ENCODE results near the gene GCLC. TPM values are rescaled to one million over a fixed set of nuclear protein-coding genes. Genes with fewer than 3 reads are reported as not detected.

Gene GCLC
- total RNA-seq, 1 donor from 2014 or later, result 28.6 TPM

DNA sequence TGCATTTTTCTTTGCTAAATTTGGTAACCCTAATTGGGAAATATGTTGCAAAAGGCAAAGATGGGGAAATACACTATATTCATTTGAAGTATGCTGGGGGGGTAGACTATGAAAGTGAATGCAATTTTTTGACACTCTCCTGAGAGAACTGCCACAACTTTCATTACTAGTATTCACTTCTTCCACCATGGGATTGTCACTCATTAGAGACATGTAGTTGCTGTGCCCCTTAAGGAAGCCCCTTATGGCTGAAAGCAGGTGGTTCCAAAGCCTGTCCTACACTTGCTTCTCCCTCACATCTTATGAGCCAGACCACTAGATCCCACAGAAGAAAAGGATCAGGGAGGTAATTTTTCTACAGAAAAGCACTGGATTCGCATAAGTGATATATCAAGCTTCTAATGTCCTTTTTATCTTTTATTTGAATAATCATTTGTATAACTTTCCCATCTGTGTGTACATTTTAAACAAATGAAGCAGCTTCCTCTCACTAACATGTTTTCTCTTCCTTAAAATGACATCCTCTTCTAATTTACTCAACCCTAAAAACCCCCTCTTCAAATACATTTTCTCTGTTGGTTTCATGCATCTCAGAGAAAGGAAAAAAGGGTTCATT is 83.8 kb downstream of the GCLC start:
- intact Hi-C loops (cut with micrococcal nuclease), result no loop called here

DNA sequence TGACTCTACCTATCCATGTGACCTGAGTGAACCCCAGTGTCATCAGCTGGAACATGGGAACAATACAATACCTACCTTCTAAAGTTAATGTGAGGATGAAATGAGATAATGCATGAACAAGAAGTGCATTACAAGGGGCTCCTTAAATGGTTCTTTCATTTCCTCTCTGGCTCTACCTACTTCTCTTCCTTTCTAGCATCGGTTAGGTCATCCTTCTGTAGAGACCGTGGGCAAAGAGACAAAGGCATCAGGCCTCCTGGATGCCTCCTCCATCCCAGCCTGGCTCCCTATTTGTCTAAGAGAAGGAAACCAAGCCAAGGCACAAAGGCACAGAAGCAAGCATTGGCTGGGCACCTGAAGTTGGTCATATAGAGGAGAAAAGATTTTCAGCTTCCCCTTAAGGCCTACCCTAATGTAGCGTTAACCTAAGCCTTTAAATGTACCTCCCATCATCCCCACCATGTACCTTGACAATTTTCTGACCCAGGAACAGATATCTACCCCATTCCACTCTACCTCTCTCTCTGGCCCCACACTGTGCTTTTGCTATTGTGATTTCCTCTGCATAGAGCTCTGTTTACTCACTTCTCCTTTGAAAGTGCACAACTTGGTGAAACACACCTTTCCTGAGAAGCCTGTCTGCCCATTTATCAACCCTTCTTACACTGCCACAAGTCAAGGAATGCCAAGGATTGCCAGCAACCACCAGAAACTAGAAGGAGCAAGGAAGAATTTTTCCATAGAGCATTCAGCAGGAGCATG is 86.6 kb downstream of the GCLC start:
- intact Hi-C loops (cut with micrococcal nuclease), result no loop called here

DNA sequence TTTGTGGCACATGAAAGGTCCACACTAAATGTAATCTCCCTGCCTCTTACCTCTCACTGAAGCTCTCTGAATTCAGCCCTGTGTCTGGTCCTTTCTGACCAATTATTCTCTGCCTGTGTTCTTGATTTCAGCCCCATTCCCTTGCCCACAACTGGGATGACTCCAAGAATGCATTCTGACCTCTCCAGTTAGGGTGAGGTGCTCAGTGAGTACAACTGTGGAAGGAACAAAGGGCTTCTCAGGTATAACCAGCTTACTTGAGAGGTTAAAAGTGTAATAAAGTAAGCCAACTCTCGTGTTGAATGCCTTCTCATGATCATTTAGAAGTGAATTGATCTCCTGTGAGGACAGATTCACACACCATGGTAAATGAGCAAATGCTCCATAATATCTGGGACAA is 88.1 kb downstream of the GCLC start:
- intact Hi-C loops (cut with micrococcal nuclease), result no loop called here

DNA sequence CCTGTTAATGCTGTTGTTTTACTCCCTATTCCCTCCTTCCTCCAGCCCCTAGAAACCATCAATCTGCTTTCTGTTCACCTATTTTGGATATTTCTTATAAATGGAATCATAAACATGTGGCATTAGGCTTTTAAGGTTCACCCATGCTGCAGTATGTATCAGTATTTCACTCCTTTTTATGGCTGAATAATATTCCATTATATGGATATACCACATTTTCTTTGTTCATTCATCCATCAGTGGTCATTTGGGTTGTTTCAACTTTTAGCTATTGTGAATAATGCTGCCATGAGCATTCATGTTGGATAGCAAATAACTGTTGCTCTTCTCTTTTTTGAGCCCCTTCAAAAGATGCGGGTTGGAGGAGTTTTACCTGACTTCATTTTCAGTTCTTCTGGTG is 89.2 kb downstream of the GCLC start:
- intact Hi-C loops (cut with micrococcal nuclease), result no loop called here

DNA sequence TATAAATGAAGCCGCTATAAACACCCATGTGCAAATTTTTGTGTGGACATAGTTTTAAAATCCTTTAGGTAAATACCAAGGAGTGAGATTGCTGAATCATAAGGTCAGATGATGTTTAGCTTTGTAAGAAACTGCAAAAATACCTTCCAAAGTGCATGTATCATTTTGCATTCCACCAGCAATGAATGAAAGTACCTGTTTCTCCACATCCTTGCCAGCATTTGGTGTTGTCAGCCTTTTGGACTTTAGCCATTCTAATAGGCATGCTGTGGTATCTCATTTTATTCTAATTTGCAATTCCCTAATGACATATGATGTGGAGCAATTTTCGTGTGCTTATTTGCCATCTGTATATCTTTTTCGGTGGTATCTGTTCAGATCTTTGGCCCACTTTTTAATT is 93.7 kb downstream of the GCLC start:
- intact Hi-C loops (cut with micrococcal nuclease), result no loop called here

DNA sequence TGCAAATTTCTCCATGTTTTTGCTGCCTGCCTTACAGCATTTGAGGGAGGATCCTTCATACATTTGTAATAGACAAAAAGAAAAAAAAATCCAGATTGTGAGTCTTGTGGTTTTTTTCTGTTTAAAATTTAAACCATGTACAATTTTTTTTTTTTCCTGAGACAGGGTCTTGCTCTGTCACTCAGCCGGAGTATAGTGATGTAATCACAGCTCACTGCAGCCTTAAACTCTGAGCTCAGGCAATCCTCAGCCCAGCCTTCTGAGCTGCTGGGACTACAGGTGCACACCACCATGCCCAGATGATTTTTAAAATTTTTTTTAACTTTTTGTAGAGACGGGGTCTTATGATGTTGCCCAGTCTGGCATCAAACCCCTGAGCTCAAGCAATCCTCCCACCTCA is 97.0 kb downstream of the GCLC start:
- intact Hi-C loops (cut with micrococcal nuclease), result no loop called here

Other genes with a start within 250 kb of the GCLC start
- 135 and 139 TPM in 2 replicates for gene ELOVL5, start 196.2 kb downstream of the GCLC start, total RNA-seq
- gene KLHL31, start 120.7 kb upstream of the GCLC start, total RNA-seq, result 0.05 and 0.07 TPM in 2 replicates
- gene LRRC1, start 249.9 kb upstream of the GCLC start, total RNA-seq, result 4.4 and 4.6 TPM in 2 replicates